ENCODE data around the gene MYO7B. TPM values are rescaled to one million over a fixed set of nuclear protein-coding genes. Genes with fewer than 3 reads are reported as not detected.

MYO7B gene
- total RNA-seq, 1 donor from 2014 or later = 1.7 TPM

DNA sequence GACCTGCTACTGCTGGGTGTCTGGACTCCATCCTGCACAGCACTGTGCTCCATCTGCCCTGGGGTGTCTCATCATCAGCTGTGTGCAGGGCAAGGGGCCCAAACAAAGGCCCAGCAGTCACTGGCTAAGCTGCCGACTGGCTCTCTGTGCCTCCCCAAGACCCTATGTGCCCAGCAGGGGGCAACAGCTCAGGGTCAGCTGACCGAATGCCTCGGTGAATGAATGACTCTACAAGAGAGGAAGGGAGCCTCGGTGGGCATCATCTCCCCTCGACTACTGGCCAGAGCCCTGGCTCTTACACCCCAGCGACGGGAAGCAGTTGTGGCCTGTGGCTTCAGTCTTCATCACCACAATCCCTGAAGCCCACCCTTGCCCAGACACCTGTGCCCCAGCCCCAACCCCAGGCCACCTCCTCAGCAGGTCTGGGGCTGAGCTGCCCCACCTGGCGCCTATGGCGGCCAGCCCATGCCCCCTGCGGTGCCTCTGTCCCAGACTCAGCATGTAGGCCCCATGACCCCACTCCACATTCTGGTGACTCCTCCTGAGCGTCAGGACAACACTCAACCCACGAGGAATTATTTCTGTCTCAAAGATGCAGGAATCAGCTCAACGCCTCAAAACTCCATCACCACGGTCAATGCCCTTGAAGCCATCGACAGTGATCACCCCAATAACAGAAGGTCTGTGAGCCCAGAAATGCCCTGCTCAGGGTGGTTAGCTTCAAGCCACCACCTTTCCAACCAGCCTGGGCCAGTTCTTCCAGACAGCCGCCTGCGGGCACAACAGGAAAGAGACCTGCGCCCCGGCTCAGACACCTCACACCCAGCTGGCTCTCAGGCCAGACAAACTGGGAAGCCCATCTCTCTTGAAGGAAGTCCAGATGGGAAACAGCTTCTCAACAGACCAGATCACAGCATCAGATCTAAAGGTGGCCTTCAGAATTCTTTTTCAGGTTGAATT, 108.9 kb downstream of the MYO7B start:
- Mint-ChIP-seq H3K4me3 (no peak overlapping the region), H3K27me3 (no peaks in the 10 kb centered on the region), H3K4me1 (ENCODE audit: unreplicated experiment) (peaks cover 5% of the 10 kb centered on the region), H3K9me3 (no peaks in the 10 kb centered on the region), H3K36me3 (no peaks in the 10 kb centered on the region), H3K27ac (no peak overlapping the region)
- TF ChIP-seq, protein P1, sequence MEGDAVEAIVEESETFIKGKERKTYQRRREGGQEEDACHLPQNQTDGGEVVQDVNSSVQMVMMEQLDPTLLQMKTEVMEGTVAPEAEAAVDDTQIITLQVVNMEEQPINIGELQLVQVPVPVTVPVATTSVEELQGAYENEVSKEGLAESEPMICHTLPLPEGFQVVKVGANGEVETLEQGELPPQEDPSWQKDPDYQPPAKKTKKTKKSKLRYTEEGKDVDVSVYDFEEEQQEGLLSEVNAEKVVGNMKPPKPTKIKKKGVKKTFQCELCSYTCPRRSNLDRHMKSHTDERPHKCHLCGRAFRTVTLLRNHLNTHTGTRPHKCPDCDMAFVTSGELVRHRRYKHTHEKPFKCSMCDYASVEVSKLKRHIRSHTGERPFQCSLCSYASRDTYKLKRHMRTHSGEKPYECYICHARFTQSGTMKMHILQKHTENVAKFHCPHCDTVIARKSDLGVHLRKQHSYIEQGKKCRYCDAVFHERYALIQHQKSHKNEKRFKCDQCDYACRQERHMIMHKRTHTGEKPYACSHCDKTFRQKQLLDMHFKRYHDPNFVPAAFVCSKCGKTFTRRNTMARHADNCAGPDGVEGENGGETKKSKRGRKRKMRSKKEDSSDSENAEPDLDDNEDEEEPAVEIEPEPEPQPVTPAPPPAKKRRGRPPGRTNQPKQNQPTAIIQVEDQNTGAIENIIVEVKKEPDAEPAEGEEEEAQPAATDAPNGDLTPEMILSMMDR (conservative IDR thresholded peaks at IDR 0.05) = no peak
- DNase-seq (ENCODE audit: extremely low spot score, unreplicated experiment) = no peak

DNA sequence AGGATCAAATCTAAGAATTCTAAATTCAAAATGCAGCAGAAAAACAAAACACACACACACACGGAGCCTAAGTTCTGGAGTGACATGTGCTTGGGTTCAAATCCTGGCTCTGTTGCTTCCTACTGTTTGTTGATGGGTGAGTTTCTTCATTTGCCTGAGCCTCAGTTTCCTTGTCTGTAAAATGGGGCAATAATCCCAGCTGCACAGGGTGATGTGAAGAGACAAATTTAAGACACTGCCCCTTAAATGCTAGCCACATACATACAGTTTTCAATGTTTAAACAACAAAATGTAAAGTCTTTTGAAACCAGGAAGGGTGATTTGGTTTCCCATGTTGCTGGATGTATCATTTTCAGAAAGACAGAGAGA, 109.5 kb downstream of the MYO7B start:
- Mint-ChIP-seq H3K4me1 (ENCODE audit: unreplicated experiment) (peaks cover 9% of the 10 kb centered on the region), H3K27me3 (peaks cover 3% of the 10 kb centered on the region), H3K36me3 (no peaks in the 10 kb centered on the region), H3K9me3 (no peaks in the 10 kb centered on the region), H3K27ac (no peak overlapping the region), H3K4me3 (no peak overlapping the region)
- DNase-seq (ENCODE audit: extremely low spot score, unreplicated experiment) = no peak
- TF ChIP-seq, protein P1 (conservative IDR thresholded peaks at IDR 0.05) = no peak

DNA sequence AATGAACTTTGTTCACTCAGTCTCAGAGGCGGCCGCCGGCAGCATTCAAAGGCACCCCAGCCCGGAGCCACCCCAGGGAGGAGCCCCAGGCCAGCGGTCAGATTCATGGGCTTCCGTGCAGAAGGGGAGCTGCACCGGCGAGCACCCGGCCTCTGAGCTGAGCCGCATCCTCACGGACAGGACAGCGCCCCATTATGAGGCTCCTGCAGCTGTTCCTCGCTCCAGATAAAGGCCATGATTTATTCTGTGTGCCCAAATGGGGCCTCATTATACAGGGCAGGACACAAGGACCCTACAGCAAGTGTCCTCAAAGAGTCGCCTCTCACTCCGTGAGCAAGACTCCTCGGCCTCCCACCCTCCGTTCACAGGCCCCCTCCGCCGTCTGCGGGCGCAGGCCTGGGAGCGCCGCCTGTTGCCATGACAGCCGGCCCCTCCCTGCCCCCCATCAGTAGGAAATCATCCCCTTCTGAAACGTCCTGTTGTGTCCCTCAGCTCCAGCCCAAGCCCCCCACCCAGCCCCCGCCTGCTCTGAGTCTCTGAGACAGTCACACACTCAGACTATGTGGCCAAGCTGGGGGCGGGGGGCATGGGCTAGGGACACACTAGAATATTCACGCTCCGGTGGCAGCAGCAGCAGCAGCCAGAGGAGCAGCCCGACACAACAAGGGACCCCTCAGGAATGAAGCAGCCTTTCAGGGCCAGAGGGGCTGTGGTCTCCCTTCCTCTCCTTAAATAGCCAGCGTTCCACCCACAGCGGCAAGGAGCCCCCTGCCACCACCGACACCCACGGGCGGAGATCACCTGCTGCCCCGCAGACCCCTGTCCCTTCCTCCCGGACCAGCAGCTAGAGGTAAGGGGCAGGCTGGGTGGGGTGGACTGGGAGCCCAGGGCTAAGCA, 110.2 kb downstream of the MYO7B start, which contains the start of gene GPR17:
Gene GPR17, plus strand, starts transcription at position 759 of the 897 bp plus-strand sequence. CDS start 4,583 bp downstream, outside the sequence.
- Mint-ChIP-seq H3K27me3 (peaks cover 3% of the 10 kb centered on the region), H3K27ac (no peak within 1 kb of the TSS), H3K9me3 (no peaks in the 10 kb centered on the region), H3K4me3 (no peak within 1 kb of the TSS), H3K4me1 (ENCODE audit: unreplicated experiment) (peaks cover 9% of the 10 kb centered on the region), H3K36me3 (no peaks in the 10 kb centered on the region)
- TF ChIP-seq, protein P1 (conservative IDR thresholded peaks at IDR 0.05) = no peak
- no peak for DNase-seq (ENCODE audit: extremely low spot score, unreplicated experiment)

DNA sequence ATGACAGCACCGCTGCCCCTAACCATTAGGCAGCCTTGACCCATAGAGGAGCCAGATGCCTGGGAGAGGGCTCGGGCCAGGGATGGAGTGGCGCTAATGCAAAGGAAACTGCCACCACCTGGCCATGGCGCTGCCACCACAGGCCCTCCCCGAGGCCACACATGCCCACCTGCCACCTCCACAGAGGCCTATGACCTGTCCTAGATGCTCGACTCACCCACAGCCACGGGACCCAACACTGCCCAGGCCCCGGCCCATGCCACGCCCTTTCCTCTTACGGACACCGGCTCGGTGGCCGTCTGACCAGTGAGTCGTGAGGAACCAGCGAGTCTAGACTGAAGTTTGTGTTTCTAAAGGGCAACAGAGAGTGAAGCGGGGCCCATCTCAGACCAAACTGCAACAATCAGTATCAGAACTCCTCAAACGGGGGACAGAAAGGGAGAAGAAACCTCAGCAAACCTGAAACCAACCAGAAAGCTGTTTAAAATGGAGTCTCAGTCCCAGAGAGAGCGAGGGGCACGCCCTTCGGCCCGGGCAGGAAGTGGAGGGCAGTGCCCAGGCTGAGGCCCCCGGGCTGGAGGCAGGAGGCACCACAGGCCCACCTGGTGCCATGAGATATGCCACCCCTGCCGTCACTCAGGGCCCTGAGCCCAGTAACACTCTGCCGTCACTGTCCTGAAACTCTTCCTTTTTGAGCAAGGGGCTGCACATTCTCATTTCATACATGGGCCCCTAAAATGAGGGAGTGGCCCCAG, 111.2 kb downstream of the MYO7B start:
- Mint-ChIP-seq H3K4me3 (no peak overlapping the region), H3K4me1 (ENCODE audit: unreplicated experiment) (peaks cover 9% of the 10 kb centered on the region), H3K9me3 (no peaks in the 10 kb centered on the region), H3K27ac (no peak overlapping the region), H3K36me3 (no peaks in the 10 kb centered on the region), H3K27me3 (peaks cover 3% of the 10 kb centered on the region)
- TF ChIP-seq, protein P1 (conservative IDR thresholded peaks at IDR 0.05) = no peak
- no peak for DNase-seq (ENCODE audit: extremely low spot score, unreplicated experiment)
